ENCODE results near the gene GABRG3.

GABRG3 gene

DNA sequence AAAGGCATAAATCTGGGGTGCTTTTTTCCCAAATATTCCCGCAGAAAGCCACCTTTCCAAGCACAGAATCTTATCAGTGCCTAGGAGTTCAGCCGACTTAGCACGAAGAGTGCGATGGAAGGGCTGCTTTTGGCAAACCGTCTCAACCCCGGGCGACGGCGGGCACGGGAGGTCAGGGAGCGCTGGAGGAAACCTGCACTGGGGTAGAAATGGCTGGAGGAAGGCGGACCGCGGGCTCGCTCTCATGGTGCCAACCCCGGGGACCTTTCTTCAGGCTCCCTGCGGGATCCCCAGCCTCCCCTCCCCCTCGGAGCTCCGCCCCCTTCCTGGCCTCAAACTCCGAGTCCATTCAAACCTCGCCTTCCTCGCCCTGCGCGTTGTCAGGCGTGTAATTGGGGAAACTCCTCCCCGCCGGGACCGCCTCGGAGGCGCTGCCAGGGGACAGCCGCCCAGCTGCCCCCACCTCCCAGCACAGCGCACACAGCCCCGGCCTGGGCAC lies at the start of gene GABRG3:
TSS of gene GABRG3 (plus strand) at position 470 of the 499 bp plus-strand sequence.
- DNase-seq (ENCODE audit: low spot score): no peak

DNA sequence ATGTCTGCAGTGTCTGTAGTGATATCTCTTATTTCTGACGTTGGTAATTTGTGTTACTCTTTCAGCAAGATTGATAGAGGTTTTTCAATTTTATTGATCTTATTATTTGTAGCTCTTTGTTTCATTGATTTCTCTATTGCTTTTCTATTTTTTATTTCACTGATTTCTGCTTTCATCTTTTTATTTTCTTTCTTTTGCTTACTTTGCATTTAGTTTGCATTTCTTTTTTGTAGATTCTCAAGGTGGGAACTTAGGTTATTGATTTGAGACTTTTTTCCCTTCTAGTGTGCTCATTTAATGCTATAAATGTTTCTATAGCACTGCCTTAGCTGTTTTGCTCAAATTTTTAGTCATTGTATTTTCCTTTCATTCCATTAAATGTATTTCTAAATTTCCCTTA lies 49.5 kb upstream of the GABRG3 start:
- DNase-seq (ENCODE audit: low spot score): no peak

DNA sequence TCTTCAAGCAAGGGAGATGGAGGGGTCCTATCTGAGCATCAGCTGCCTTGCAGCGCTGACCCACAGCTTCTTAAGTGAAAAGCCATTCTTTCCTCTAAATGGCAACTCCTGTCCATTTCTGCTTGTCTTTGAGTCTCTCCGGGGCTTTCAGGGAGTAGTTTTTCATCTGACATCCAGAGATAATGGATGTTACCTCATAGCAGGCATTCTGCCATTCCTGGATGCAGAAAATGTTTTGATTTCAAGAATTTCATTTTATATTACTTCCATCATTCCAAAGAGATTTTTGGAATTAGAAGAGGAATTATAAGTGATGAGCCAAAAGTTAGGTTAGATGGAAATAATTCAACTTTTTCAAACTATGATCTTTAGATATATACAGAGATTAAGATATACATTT lies 44.9 kb upstream of the GABRG3 start:
- no peak for DNase-seq (ENCODE audit: low spot score)

DNA sequence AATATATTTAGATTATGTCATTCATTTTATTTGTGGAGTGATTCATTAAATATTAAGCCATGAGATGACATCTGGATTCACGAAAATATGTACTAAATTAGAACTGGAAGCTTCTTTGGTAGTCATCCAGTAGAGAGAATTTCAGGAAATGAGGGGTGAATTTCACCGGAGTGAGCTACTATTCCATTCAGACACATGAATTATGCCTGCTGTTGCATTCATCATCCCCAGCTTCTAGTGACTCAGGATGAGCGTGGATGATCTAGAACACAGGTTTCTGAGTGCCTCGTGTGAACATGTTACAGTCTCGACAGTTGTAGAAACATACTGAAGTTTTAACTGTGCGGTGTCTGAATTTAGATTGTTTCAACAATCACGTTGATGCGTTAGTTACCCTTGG lies 42.9 kb upstream of the GABRG3 start:
- no peak for DNase-seq (ENCODE audit: low spot score)

DNA sequence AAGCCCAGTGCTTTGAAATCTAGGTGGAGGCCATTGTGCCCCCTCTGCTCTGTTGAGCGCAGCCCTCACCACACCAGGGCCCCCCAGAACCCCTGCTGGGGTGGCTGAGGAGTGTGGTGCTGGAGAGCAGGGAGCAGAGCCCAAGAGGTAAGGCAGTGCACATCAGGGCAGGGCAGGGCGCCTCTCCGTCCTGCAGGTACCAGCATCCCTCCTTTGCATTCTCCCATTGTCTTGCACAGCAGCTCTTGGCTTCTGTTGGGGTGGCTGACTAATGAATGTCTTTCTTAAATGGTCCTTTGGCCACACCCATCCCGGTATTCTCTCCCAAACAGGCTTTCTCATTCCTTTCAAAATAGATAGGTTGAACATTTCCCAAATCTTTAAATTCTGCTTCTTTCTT lies 41.4 kb upstream of the GABRG3 start:
- no peak for DNase-seq (ENCODE audit: low spot score)

DNA sequence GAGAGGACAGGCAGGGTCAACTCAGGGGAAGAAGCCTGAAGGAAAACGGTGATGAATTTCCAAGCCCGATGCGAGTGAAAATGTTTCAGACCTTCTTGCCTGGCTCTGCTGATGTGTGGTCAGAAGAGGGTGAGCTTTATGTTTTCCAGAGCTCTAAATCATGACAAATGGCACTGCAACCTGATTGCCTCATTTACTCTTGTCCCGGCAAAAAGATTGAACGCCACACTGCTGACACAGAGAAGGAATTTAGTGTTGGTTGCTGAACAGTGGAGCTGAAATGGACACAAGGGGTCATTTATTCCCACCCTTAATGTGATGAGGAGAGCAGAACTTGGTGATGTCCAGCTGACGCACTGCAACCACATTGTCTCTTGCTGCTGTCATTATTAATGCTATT lies 36.1 kb upstream of the GABRG3 start:
- DNase-seq (ENCODE audit: low spot score): no peak

DNA sequence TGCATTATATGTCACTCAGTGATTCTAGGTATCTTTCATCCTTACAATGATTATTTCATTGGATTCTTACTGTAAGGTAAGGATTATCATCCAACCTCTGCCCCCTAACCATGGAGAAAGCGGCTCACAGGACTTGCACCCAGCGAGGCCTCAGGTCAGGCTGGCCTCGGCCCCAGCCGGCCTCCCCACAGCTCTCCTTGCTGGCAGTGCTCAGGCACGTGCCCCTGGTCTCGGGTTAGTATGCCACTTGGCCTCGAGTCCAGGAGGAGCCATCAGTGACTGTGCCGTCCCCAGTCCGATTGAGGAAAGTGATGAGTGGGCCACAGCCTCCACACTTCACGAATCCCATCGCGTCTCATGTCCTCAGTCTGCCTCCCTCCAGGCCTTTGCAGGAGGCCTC lies 35.7 kb upstream of the GABRG3 start:
- DNase-seq (ENCODE audit: low spot score): no peak

DNA sequence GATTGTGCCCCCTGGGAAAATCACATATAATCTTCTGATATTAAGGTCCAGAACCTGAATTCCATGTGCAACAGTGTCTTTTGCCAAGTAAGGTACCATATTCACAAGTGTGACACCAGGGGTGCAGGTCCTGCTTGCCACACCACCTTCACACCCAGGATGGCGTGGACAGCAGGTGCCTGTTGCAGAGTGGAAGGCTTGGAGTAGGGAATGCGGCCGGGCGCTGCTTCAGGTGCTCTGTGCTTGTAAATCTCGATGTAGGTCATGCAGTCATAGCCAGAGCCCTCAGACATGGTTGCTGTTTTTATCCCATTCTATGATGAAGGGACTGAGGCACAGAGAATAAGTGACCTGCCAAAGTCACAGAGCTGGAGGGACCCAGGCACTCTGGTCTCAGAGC lies 34.5 kb upstream of the GABRG3 start:
- no peak for DNase-seq (ENCODE audit: low spot score)

DNA sequence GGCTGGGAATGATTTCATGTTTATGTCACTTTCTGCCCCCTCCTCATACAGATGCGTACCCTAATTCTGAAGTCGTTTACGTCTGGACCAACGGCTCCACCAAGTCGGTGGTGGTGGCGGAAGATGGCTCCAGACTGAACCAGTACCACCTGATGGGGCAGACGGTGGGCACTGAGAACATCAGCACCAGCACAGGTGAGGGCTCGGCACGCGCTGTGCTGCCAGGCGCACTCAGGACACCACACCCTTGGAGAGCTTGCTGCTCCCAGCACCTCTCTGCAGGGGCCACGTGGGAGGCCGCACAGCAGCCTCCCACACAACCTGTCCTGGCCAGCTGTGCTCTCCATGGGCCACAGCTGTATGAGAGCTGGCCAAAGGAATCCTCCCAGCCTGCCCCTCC lies 33.8 kb upstream of the GABRG3 start:
- no peak for DNase-seq (ENCODE audit: low spot score)

DNA sequence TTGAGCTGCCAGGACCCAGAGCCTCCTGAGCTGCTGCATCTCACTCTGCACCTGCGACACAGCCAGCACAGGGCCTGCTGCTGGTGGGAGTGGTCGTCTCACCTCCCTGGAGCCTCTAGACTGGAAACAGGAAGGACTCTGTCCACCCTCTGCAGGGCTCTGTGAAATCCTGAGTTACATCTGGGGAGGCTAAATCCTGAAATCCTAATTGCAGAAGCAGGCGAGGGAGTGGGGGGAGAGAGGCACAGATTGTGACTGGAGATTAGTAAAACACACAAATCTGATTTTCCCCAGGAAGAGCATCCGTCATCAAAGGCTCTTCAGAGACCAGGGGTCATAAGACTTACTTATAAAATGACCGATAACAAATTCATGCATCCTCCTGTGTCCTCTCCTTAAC lies 31.6 kb upstream of the GABRG3 start:
- no peak for DNase-seq (ENCODE audit: low spot score)

DNA sequence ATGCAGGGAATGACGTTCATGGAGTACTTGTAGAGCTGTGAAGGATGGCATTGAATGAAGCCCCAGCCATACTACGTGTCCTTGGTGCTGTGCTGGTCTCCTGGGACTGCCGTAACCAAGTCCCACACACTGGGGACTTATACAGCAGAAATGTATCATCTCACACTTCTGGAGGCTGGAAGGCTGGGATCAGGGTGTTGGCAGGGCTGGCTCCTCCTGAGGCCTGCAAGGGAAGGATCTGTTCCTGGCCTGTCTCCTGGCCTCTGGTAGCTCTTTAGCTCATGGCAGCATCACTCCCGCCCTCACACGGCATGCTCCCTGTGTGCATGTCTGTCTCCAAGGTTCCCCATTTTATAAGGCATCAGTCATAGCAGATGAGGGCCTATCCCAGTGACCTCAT lies 29.5 kb upstream of the GABRG3 start:
- no peak for DNase-seq (ENCODE audit: low spot score)

DNA sequence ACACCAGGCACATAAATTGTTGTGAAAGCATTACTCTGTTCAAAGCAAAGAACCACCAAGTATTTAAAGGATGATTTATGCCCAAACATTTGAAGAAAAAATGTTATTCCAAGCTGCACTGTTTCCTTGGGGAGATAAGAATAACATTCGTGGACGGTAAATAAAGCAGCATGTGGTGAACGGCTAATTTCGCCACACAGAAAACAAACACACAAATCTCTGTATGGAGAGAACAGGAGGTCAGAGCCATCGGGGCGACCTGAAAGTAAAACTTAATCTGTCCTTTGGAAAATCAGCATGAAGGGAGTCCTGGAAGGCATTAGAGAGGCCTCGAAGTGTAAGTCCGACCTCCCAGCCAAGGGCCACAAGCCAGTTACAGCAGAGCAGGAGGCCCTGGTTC lies 27.1 kb upstream of the GABRG3 start:
- no peak for DNase-seq (ENCODE audit: low spot score)

DNA sequence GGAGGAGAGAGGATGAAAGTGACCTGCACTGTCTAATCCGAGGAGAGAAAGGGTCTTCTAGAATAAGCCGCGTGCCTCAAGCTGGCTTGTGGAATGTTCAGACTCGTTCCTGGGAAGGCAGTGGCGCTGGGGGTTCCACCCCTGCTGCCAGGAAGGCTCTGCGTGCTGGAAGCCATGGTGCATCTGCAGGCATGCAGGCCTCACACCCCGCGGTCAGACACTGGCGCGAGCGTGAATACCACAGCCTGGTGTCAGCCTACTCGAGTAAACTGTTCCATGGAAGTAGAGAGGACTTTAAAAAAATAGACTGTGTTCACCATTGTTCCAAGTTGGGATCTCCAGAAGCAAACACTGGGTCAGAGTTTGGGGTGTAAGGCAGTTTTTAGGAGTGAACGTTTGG lies 25.9 kb upstream of the GABRG3 start:
- DNase-seq (ENCODE audit: low spot score): no peak

DNA sequence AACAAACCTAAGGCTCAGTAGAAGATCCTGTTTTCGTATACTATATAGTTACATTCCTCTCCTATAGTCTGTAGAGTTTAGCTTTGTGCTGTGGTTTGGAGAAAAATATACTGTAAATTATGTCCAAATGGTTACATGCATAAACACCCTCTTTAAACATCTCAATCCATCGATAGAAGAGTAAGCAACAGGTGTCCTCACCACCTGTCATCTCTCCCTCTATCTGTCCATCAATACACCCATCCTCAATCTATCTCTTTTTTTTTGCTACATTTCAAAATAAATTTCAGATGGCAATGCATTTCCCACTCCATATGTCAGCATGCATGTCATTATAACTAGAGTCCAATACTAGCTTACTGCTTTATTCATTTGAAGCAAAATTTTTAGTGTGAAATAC lies 21.0 kb upstream of the GABRG3 start:
- DNase-seq (ENCODE audit: low spot score): no peak

DNA sequence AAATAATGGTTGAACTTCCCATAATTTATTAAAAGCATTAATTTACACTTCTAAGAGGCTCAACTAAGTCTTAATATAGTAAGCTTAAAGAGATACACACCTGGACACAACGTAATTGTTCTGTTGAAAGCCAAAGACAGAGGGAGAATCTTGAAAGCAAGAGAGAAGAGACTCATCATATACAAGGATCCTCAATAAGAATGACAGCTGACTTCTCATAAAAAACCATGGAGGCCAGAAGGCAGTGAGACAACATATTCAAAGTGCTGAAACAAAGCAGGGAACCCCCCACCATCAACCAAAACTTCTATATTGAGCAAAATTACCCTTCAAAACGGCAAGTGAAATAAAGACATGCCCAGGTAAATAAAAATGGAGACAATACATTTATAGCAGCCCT lies 16.6 kb upstream of the GABRG3 start:
- DNase-seq (ENCODE audit: low spot score): no peak

DNA sequence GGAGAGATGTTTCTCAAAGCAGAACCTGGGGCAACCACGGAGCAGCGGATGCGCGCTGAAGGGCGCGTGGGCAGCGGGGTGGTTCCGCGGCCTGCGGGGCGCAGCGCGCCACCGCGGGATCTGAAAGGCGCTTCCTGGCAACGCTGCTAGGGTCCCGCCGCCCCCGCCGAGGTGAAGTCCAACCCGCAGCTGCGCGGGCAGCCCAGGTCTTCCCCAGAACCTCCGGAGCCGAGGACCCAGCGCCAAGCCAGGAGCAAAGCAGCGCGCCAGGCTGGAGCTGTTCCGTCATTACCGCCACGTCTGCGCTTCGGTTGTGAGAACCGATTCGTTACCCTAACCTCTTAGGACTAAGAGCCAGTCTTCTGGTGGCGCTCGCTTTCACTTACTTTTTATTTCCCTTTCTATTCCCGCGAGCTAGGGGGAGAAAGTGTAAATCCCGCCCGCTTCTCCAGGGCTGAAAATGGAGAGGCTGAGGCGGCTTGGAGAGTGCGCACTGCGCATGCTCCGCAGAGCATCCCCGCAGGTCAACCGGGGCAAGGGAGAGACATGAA lies 3.2 kb upstream of the GABRG3 start:
- DNase-seq (ENCODE audit: low spot score): no peak

DNA sequence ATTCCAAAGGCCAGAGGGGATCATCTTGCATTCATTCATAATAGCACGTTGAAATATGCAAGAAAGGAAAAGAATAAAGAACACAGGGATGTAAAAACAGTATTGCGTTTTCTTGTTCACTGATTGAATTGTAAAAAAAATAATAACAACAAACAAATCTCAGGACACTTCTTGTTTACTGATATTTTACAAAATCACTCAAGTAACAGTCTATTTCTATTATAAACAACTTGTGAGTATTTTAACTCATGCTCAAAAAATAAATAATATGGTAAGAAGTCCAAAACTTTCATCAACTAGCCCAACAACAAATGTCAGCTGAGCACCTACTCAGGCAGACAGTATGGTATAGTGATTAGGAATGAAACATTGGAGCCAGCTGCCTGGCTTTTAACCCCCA lies 2.2 kb upstream of the GABRG3 start:
- no peak for DNase-seq (ENCODE audit: low spot score)

DNA sequence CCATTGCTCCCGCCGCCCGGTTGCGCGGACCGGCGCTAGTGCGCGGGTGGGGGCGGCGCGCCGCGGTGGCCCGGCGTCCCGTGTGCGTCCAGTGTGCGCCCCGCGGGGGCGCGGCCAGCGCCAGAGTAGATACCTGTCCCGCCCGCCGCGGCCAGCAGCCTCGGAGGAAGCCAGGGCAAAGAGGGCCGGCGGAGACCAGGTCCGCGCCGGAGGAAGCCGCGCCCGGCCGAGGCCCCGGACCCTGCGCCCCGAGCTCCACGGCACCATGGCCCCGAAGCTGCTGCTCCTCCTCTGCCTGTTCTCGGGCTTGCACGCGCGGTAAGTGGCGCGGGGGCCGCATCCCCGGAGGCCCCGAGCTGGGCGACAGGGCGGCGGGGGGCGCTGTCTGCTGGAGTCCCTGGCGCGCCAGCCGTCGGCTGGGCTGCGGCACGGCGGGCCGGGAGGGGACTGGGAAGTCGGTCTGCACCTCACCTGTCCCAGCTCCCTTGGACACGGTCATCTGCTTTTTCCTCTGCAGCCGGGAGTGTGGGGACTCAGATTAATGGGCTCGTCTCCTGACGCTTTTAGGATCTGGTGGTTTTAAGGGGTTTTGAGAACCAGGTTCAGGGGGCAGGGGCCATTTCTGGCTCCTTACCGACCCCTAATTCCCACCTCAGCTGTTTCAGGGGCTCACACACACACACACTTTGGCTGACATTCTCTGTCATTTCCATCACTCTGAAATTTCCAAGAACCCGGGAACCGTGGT lies 464 bp downstream of the GABRG3 start:
- DNase-seq (ENCODE audit: low spot score): no peak

DNA sequence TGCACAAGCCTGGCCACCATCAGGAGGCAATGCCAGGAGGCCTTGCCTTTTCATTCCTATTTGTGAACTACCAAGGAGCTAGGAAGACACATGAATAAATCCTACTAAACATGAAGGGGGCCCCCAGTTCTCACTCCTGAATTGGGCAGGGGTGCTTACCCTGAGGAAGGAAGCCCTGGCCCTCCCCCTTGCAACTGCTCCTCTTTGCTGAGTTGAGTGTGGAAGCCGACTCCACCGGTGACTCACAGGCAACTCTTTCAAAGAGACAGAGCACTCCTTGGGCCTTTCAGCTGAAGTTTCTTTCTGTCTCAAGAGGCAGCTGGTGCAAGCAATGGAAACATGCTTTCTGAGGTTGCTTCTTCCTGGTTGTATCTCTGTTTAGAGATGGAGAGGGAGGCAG lies 1.7 kb downstream of the GABRG3 start:
- DNase-seq (ENCODE audit: low spot score): no peak

DNA sequence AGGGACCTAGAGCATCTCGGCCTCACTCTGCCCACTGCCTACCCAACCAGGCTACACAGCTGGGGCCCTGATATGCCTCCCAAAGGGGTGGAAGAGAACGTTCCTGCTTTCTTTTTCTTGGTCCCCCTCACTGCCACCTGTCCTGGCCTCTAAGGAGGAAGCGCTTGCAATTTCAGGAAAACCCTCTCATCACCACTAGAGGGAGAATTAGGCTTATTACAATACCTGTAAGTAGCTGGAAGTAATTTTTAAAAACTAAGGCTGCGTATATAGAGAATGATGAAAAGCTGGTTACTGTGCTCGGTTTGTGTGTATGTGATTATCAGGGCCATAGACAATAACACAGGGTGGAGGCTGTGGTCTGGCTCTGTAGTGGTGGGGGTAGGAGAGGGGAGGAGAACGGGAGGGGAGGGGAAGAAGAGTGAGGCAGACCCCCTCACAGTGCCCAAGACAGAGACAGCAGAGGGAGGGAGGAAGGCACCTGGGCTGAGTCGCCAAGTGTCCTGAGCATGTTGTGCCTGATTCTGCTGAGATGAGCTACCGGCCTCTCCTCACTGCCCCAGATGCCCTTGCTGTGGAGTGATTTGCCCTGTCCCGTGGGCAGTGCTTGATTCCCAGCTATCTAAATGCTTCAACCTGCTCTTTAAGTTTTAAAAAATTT lies 3.3 kb downstream of the GABRG3 start:
- DNase-seq (ENCODE audit: low spot score): no peak

DNA sequence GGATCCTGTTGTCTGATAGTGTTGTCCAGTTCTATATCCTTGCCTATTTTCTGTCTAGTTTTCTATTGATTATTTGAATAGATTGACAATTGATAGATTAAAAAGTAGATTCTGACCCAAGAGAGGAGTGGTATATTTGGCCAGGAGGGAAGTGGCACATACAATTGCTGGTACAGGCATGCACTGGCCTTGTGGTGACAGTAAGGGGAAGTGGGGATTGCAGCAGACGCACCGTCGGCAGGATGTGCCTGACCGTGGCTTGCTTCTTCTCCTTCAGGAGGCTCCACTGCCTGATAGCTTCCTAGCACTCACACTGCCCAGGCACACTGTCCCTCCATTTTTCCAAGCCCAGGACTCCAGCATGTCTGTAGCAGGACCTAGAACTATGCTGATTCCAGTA lies 10.5 kb downstream of the GABRG3 start:
- DNase-seq (ENCODE audit: low spot score): no peak

DNA sequence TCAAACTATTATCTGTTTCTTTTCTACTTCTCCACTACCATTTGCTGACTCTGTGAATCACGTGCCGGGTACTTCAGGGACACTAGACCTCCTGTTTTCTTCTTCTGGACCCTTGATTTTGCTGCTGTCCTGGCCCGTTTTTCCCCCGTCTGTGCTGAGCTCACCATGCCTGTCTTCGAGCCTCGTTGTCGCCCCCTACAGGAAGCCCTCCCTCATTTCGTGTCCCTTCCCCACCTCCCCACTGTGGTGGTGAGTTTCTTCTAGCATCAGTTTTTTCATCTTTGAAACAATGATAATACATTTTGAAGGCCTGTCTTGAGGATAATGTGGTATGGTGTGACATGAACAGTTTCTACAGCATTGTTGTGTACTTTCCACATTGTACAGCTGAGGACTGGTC lies 12.8 kb downstream of the GABRG3 start:
- DNase-seq (ENCODE audit: low spot score): no peak

DNA sequence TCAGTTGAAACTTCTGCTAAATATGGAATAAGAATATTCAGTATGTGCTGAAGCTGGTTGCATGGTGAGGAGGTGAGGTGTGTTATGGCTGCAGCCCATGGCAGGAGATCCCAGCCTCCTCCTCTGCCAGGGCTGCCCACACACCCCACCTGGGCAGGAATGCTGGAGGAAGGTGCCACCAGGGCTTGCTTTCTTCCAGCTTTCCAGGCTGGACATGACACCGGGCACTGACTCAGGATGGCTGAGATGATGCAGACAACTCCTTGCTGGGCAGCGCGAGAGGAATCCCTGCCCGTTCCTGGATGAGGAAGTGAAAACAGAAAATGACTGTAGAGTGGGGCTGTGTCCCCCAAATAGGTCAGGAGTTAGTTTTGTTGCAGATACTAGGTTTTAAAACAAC lies 14.1 kb downstream of the GABRG3 start:
- DNase-seq (ENCODE audit: low spot score): no peak

DNA sequence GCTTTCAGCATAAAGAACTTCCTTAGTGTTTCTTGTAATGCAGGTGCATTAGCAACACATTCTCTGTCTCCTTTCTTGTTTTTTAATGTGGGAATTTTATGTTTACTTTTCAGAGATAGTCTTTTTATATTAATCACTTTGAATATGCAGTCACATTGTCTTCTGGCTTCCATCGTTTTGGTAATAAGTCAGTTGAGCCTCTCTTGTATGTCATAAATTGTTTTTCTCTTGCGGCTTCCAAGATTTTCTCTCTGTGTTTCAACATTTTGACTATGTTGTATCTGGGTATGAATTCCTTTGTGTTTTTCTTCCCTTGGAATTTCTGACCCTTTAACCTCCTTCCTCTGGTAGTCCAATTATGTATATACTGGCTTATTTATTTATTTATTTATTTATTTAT lies 25.3 kb downstream of the GABRG3 start:
- no peak for DNase-seq (ENCODE audit: low spot score)
